Parathyroid adenoma (tissue), 2 donors: ENCODE measurements around the gene MAP3K8.
"Not testable (repeated sequence)": the region's sequence is repeated elsewhere in the genome, so short reads cannot be mapped to it uniquely, and the experiment has no call there.

Experiments
- H2AFZ ChIP-seq: fragments of 300-600 bp; sonication (generic); one replicate; pipeline ENCODE4 v1.7.0; 2017; ENCODE audit warnings: antibody characterized with exemption, mild to moderate bottlenecking
- H3K27ac ChIP-seq: fragments of 300-600 bp; sonication (generic); one replicate; pipeline ENCODE4 v1.7.0; 2017
- H3K27me3 ChIP-seq: fragments of 300-600 bp; sonication (generic); one replicate; pipeline ENCODE4 v1.7.0; 2017; ENCODE audit warnings: low read length; ENCODE audit not compliant: control insufficient read depth, insufficient read depth
- H3K36me3 ChIP-seq: fragments of 300-600 bp; sonication (generic); one replicate; pipeline ENCODE4 v1.7.0; 2017; ENCODE audit warnings: low read length; ENCODE audit not compliant: control insufficient read depth, insufficient read depth
- H3K4me1 ChIP-seq: fragments of 300-600 bp; sonication (generic); one replicate; pipeline ENCODE4 v1.7.0; 2017; ENCODE audit warnings: control low read depth
- H3K4me2 ChIP-seq: fragments of 300-600 bp; sonication (generic); one replicate; pipeline ENCODE4 v1.7.0; 2017; ENCODE audit warnings: low read length
- H3K4me3 ChIP-seq: fragments of 300-600 bp; sonication (generic); one replicate; pipeline ENCODE4 v1.7.0; 2017; ENCODE audit warnings: low read depth, low read length
- H3K79me2 ChIP-seq: fragments of 300-600 bp; sonication (generic); one replicate; pipeline ENCODE4 v1.7.0; 2017; ENCODE audit warnings: control low read depth
- H3K9ac ChIP-seq: fragments of 300-600 bp; sonication (generic); one replicate; pipeline ENCODE4 v1.7.0; 2017; ENCODE audit warnings: mild to moderate bottlenecking
- H3K9me3 ChIP-seq: fragments of 300-600 bp; sonication (generic); one replicate; pipeline ENCODE4 v1.7.0; 2017; ENCODE audit warnings: low read length; ENCODE audit not compliant: control insufficient read depth
- TF ChIP-seq, protein P1 (sequence below): fragments of 300-600 bp; sonication (generic); IDR thresholded peaks from one replicate; pipeline ENCODE4 v1.7.0; 2017; ENCODE audit warnings: antibody characterized with exemption, mild to moderate bottlenecking
- donor health status: primary hyperparathyroidism.

Gene MAP3K8

DNA sequence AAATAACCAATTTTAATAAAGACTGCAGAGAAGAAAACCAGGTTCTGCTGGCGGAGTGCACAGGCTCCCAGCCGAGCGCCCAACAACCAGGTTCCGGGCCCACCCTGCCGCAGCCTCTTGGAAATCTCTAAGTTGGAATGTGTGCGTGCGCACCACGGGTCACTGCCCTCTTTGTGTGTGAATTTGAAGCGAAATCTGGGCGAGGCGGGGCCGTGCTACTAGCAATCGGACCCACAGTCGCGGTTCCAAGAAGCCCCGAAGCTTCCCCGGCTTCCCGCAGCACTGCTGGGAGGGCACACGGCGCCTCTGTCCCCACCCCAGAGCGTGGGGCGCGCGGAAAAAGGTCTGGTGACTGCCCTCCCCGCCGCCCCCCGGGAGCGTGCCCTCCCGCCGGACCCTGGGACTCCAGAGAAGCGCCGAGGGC, 666 bp upstream of the MAP3K8 start:
- peaks cover 22% of the 10 kb centered on the region for H3K4me1 ChIP-seq

DNA sequence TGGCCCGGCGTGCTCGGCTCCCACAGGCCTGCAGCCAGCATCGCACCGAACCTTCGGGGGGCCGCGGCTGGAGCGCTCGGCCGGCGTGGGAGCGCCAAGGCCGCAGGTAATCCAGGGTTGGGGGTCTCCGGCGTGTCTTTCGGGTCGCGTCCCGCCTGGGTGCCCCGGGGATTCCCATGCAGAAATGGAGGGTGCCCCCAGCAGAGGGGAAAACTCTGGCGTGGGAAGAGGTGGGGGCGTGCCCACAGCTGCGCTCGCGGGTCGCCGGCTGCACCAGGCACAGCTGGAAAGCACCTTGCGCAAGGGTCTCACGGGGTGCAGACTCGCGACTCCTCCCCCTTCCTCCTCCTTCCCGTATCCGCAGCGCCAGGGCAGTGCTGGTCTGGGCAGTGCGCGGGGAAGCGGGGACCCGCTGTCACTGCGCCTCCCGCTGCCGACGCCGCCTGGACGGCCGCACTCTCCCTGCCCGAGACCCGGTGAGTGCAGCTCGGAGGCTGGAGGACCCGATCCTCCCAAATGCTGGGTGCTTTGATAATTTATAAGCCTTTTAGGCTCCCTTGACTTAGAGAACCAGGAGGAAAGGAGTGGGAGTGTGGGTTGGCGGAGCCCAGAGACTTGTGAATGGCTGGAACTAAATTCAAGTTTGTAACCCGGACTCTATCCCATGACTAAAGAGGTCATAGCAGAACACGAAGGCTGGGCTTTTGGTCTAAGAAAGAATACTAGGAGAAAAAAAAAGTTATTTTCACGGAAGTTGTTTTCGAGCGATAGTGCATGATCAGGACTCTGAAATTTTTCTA, 489 bp downstream of the MAP3K8 start:
- H3K9me3 ChIP-seq, result no peaks in the 10 kb centered on the region

More for the DNA sequence above, 666 bp upstream of the MAP3K8 start:
- peak overlapping the region; percentile 72 for H3K4me3 ChIP-seq
- no peaks in the 10 kb centered on the region for H3K79me2 ChIP-seq
- peak overlapping the region; percentile 97 for H3K27ac ChIP-seq
- H2AFZ ChIP-seq, result peak overlapping the region; percentile 81
- peak overlapping the region; percentile 94 for H3K4me2 ChIP-seq
- no peaks in the 10 kb centered on the region for H3K27me3 ChIP-seq
- H3K9ac ChIP-seq, result peak overlapping the region; percentile 87
- TF ChIP-seq, protein P1, sequence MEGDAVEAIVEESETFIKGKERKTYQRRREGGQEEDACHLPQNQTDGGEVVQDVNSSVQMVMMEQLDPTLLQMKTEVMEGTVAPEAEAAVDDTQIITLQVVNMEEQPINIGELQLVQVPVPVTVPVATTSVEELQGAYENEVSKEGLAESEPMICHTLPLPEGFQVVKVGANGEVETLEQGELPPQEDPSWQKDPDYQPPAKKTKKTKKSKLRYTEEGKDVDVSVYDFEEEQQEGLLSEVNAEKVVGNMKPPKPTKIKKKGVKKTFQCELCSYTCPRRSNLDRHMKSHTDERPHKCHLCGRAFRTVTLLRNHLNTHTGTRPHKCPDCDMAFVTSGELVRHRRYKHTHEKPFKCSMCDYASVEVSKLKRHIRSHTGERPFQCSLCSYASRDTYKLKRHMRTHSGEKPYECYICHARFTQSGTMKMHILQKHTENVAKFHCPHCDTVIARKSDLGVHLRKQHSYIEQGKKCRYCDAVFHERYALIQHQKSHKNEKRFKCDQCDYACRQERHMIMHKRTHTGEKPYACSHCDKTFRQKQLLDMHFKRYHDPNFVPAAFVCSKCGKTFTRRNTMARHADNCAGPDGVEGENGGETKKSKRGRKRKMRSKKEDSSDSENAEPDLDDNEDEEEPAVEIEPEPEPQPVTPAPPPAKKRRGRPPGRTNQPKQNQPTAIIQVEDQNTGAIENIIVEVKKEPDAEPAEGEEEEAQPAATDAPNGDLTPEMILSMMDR, result no peak
- H3K9me3 ChIP-seq, result no peaks in the 10 kb centered on the region
- H3K36me3 ChIP-seq, result no peaks in the 10 kb centered on the region

DNA sequence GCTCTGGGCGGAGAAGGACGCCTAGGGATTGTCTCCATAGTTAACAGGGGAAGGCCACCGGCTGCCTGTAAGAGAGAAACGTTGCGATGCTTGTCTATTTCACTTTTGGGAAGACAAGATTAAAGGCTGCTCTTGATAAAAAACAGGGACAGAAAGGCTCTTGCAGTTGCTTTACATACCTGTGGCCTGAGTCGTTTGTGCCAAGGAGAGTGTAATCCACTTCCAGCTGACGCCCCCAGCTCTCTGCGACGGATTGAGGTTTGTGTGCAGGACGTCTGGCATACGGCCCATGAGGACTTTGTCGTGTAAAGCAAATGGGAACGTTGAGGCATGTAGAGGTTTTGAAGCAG, 1.1 kb downstream of the MAP3K8 start:
- Histone ChIP-seq H3K27me3 (no peaks in the 10 kb centered on the region), H3K36me3 (no peaks in the 10 kb centered on the region), H3K79me2 (no peaks in the 10 kb centered on the region), H2AFZ (peak overlapping the region; percentile 81), H3K4me1 (peaks cover 26% of the 10 kb centered on the region), H3K4me3 (peak overlapping the region; percentile 72), H3K27ac (peak overlapping the region; percentile 97), H3K4me2 (peak overlapping the region; percentile 94), H3K9ac (peak overlapping the region; percentile 87), H3K9me3 (no peaks in the 10 kb centered on the region)
- TF ChIP-seq, protein P1, result no peak

More for the DNA sequence above, 489 bp downstream of the MAP3K8 start:
- Histone ChIP-seq H3K27ac (peak overlapping the region; percentile 97), H3K4me2 (peak overlapping the region; percentile 94), H3K79me2 (no peaks in the 10 kb centered on the region), H3K36me3 (no peaks in the 10 kb centered on the region), H3K9ac (peak overlapping the region; percentile 87), H3K27me3 (no peaks in the 10 kb centered on the region), H3K4me1 (peaks cover 26% of the 10 kb centered on the region), H3K4me3 (peak overlapping the region; percentile 72), H2AFZ (peak overlapping the region; percentile 81)
- TF ChIP-seq, protein P1, result no peak

DNA sequence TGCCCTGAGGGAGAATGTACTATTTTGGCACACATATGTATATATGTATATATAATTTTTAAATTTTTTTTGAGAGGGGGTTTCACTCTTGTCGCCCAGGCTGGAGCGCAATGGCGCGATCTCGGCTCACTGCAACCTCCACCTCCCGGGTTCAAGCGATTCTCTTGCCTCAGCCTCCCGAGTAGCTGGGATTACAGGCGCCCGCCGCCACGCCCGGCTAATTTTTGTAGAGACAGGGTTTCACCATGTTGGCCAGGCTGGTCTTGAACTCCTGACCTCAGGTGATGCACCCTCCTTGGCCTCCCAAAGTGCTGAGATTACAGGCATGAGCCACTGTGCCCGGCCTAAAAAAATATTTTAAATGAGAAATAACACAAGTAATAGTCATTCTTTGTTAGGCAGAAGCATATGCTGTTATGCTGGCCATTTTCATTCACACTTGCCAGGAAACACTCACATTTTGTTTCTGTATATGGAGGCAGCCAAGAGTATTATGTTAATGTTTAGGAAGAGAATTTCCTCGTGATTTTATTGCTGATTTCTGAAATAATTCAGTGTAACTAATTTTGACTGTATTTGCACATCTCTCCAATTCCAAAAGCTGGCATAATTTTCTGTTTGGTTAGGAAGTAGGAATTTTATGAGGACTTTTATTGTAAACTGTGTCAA, 1.6 kb downstream of the MAP3K8 start:
- Histone ChIP-seq H3K4me3 (peak overlapping the region; percentile 72), H3K4me2 (peak overlapping the region; percentile 49), H3K27ac (peak overlapping the region; percentile 63), H3K4me1 (peaks cover 26% of the 10 kb centered on the region), H2AFZ (peak overlapping the region; percentile 45)
- H3K9me3 ChIP-seq, H3K79me2 ChIP-seq, H3K36me3 ChIP-seq, H3K9ac ChIP-seq, H3K27me3 ChIP-seq: not testable (repeated sequence)

DNA sequence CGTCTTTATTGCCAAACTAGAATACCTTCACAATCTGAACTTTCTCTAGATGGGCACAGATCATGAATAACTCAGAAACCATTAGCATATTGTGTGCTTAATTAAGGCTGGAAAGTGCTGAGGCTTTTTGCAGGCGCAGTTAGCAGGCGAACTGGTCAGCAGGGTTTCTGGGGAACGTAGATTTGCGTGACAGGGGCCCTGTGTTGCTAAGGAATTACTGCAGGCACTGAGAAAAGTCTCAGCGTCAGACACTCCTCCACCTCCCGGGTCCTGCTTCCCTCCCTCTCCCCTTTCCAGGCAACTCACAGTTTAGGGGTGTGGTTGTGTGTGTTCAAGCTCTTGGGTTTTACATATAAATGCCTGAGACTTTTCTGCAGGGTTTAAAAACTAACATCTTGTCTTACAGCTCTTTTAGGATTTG, 2.2 kb downstream of the MAP3K8 start:
- TF ChIP-seq, protein P1, result no peak
- H2AFZ ChIP-seq, result peak overlapping the region; percentile 45
- no peaks in the 10 kb centered on the region for H3K9me3 ChIP-seq
- no peak overlapping the region for H3K9ac ChIP-seq
- H3K27ac ChIP-seq, result peak overlapping the region; percentile 63
- no peaks in the 10 kb centered on the region for H3K27me3 ChIP-seq
- H3K4me3 ChIP-seq, result no peak overlapping the region
- no peaks in the 10 kb centered on the region for H3K36me3 ChIP-seq
- H3K4me1 ChIP-seq, result peaks cover 25% of the 10 kb centered on the region
- H3K4me2 ChIP-seq, result peak overlapping the region; percentile 49
- H3K79me2 ChIP-seq, result no peaks in the 10 kb centered on the region
